ENCODE data around the gene HS1BP3.

The HS1BP3 gene

DNA sequence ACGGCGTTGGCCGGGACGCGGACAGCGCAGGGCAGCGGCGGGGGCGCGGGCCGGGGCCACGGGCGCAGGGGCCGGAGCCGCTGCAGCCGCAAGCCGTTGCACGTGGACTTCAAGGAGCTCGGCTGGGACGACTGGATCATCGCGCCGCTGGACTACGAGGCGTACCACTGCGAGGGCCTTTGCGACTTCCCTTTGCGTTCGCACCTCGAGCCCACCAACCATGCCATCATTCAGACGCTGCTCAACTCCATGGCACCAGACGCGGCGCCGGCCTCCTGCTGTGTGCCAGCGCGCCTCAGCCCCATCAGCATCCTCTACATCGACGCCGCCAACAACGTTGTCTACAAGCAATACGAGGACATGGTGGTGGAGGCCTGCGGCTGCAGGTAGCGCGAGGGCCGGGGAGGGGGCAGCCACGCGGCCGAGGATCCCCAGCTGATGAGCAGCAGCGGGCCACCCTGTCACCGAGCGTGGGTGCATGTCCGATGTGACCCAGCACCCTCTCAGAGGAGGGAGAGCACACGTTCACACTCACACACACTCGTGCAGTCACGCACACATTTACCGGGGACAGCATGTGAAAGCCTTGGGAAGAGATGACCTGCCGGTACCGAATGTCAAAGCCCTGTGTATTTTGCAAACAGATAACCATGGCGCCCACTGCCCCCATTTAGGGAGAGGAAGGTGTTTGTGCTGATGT lies 20.3 kb upstream of the HS1BP3 start:
- Mint-ChIP-seq H3K36me3 (peaks cover 0 to 8% of the 10 kb centered on the region in 2 donors), H3K4me3 (peak overlapping the region; percentile 35 to 52), H3K9me3 (no peaks in the 10 kb centered on the region), H3K27me3 (peaks cover 43 to 65% of the 10 kb centered on the region in 2 donors), H3K4me1 (peaks cover 42 to 72% of the 10 kb centered on the region in 2 donors), H3K27ac (peak overlapping the region; percentile 51)
- ATAC-seq (replicated peaks) = no peak
- DNase-seq = no peak

DNA sequence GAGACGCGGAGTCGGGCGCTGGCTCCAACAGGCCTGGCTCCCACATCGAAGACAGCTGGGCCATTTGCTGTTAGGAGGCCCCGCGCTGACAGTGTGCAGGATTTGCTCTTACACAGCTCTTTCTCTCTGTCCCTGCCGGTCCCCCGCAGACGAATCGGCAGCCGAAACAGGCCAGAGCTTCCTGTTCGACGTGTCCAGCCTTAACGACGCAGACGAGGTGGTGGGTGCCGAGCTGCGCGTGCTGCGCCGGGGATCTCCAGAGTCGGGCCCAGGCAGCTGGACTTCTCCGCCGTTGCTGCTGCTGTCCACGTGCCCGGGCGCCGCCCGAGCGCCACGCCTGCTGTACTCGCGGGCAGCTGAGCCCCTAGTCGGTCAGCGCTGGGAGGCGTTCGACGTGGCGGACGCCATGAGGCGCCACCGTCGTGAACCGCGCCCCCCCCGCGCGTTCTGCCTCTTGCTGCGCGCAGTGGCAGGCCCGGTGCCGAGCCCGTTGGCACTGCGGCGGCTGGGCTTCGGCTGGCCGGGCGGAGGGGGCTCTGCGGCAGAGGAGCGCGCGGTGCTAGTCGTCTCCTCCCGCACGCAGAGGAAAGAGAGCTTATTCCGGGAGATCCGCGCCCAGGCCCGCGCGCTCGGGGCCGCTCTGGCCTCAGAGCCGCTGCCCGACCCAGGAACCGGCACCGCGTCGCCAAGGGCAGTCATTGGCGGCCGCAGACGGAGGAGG lies 19.6 kb upstream of the HS1BP3 start:
- H3K4me1 Mint-ChIP-seq = peaks cover 40 to 72% of the 10 kb centered on the region in 2 donors
- no peak for DNase-seq
- peak overlapping the region; percentile 37 for H3K27ac Mint-ChIP-seq
- H3K36me3 Mint-ChIP-seq = peaks cover 0 to 3% of the 10 kb centered on the region in 2 donors
- peaks cover 44 to 72% of the 10 kb centered on the region in 2 donors for H3K27me3 Mint-ChIP-seq
- peak overlapping the region; percentile 4 to 30 for H3K4me3 Mint-ChIP-seq
- ATAC-seq (replicated peaks) = no peak
- H3K9me3 Mint-ChIP-seq = no peaks in the 10 kb centered on the region

DNA sequence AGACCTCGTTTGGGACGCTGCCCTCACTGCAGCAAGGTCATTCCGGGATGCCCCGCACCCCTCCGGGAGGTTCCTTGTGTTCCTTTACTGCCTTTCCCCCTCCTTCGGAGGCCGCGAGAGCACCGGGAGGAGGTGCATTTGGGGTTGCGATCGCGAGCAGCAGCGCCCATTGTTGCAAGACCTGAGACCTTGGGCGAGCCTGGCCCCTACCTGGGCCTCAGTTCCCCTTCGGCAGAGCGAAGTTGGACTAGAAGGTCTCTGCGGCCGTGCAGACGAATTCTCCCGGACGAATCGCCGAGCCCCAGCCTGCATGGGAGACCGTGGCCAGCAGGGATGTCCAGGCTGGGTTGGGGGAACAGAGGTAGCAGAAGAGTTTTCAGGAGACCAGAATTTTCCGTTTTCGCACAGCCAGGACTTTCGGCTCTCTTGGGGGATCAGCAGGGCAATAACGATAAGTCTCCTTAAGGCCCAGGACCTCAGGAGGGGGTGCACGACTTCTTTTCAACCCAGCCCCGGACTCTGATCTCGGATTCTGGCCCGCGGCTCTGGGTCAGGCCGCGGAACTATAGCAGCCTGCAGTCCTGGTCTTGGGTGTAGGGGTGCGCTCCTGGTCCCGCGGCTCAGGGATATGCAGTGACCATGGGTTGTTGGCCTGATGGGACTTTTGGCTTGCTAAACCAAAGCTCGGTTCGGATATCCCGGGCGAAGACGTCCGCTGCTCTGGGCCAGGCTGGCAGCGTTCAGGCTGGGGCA lies 18.8 kb upstream of the HS1BP3 start:
- peaks cover 40 to 72% of the 10 kb centered on the region in 2 donors for H3K4me1 Mint-ChIP-seq
- DNase-seq (no peak), ATAC-seq (replicated peaks) (no peak)
- no peaks in the 10 kb centered on the region for H3K9me3 Mint-ChIP-seq
- H3K27ac Mint-ChIP-seq = peak overlapping the region; percentile 37
- H3K27me3 Mint-ChIP-seq = peaks cover 50 to 79% of the 10 kb centered on the region in 2 donors
- H3K4me3 Mint-ChIP-seq = peak overlapping the region; percentile 29 to 50
- H3K36me3 Mint-ChIP-seq = peaks cover 0 to 3% of the 10 kb centered on the region in 2 donors

DNA sequence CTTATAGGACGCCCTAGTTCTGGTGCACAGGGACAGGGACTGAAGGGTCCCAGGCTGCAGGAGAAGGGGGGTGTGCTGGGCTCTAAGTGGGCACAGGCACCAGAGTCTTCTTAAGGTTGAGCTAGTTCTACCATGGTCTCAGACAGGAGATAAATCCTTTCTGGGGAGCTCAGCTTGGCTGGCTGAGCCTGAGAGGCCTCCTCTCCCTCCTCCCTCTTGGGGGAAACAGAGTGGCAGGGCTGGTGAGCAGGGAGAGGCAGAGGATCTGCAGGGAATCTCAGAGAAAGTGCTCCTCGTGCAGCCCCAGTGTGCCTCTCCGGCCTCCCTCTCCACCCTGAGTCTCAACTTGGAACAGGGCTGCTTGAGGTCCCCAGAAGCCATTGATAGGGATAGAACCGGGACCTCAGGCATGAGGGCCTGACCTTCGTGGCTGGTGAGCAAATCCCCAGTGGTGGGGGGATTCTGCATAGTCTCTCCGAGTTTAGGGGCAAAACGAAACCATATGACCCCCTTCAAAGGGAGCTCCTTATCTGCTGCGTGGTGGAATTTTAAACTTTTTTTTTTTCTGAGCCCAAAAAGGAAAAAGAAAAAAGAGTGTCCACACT lies 18.1 kb upstream of the HS1BP3 start:
- Mint-ChIP-seq H3K27me3 (peaks cover 57 to 87% of the 10 kb centered on the region in 2 donors), H3K4me3 (peak overlapping the region in 1 of 2 donors; percentile 50), H3K9me3 (no peaks in the 10 kb centered on the region), H3K36me3 (peaks cover 0 to 3% of the 10 kb centered on the region in 2 donors), H3K4me1 (peaks cover 39 to 71% of the 10 kb centered on the region in 2 donors), H3K27ac (no peak overlapping the region)
- no peak for ATAC-seq (replicated peaks)
- no peak for DNase-seq

DNA sequence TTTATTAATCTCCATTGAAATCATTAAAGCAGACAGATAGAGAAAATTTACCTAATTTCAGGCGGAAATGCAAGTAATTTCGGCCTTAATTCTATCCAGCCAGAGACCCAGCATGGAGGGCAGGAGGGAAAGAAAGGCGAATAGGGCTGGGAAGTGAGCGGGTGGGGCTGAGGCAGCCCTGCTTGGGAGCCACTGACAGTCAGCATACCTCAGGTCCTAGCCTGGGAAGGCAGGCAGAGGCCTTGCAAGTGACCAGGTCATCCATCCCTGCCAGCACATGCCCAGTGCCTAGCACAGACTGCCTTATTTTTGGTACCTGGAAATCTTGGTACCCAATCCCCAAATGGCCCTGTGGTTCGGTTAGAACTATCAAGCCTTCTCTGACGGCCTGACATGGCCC lies 17.6 kb upstream of the HS1BP3 start:
- no peak overlapping the region for H3K4me3 Mint-ChIP-seq
- no peaks in the 10 kb centered on the region for H3K9me3 Mint-ChIP-seq
- H3K36me3 Mint-ChIP-seq = peaks cover 0 to 3% of the 10 kb centered on the region in 2 donors
- ATAC-seq (replicated peaks) (no peak), DNase-seq (no peak)
- peaks cover 59 to 92% of the 10 kb centered on the region in 2 donors for H3K27me3 Mint-ChIP-seq
- peaks cover 39 to 71% of the 10 kb centered on the region in 2 donors for H3K4me1 Mint-ChIP-seq
- no peak overlapping the region for H3K27ac Mint-ChIP-seq

DNA sequence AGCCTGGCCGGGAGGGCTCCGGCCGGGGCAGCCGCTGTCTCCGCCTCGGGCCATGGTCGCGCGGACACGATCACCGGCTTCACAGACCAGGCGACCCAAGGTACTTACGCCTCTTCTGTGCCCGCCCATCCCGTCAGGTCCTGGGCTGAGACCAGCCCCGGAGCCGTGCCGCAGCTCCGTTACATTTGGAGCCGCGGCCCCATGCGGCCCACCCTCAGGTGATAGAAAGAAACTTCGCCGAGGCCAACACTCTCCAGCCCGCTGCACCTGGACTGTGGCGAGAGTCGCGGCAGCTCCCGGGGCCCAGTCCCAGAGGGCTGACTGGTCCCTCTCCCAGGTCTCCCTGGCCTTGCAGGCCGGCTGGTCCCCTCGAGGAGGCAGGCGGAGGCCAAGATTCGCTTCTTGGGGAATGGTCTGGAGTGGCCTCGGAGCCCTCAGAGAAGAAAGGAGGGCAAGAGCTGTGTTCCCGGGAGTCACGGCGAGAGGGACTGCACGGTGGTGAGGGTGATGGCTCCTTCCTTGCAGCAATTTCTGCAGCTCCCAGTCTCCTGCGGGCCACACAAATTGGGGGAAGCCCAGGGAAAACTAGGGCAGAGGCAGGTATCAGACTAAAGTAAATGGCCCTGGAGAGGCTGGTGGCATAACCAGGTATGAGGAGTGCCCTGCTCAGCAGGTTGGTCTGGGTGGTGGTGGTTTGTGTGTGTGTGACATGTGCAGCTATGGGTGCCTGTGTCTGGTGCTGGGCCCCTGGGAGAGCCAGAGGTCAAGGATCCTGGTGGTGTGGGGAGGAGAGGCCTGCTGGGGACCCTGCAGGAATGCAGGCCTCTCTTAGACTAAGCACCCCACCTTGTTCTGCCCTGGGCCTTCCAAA lies 16.9 kb upstream of the HS1BP3 start:
- Mint-ChIP-seq H3K27me3 (peaks cover 59 to 89% of the 10 kb centered on the region in 2 donors), H3K9me3 (no peaks in the 10 kb centered on the region), H3K27ac (no peak overlapping the region), H3K36me3 (peaks cover 0 to 3% of the 10 kb centered on the region in 2 donors), H3K4me3 (peak overlapping the region; percentile 39 to 57), H3K4me1 (peaks cover 39 to 71% of the 10 kb centered on the region in 2 donors)
- ATAC-seq (replicated peaks) = no peak
- DNase-seq = no peak

DNA sequence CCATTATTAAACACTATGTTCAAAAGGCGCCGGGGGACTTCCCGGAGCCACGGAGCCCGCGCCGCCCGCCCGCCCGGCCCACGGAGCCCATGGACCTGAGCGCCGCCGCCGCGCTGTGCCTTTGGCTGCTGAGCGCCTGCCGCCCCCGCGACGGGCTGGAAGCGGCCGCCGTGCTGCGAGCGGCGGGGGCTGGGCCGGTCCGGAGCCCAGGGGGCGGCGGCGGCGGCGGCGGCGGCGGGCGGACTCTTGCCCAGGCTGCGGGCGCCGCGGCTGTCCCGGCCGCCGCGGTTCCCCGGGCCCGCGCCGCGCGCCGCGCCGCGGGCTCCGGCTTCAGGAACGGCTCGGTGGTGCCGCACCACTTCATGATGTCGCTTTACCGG lies 16.2 kb upstream of the HS1BP3 start:
- Mint-ChIP-seq H3K4me3 (peak overlapping the region; percentile 39 to 57), H3K36me3 (peaks cover 0 to 3% of the 10 kb centered on the region in 2 donors), H3K4me1 (peaks cover 38 to 66% of the 10 kb centered on the region in 2 donors), H3K9me3 (no peaks in the 10 kb centered on the region), H3K27me3 (peaks cover 60 to 89% of the 10 kb centered on the region in 2 donors), H3K27ac (no peak overlapping the region)
- DNase-seq (no peak), ATAC-seq (replicated peaks) (peak; percentile 33 to 34)

DNA sequence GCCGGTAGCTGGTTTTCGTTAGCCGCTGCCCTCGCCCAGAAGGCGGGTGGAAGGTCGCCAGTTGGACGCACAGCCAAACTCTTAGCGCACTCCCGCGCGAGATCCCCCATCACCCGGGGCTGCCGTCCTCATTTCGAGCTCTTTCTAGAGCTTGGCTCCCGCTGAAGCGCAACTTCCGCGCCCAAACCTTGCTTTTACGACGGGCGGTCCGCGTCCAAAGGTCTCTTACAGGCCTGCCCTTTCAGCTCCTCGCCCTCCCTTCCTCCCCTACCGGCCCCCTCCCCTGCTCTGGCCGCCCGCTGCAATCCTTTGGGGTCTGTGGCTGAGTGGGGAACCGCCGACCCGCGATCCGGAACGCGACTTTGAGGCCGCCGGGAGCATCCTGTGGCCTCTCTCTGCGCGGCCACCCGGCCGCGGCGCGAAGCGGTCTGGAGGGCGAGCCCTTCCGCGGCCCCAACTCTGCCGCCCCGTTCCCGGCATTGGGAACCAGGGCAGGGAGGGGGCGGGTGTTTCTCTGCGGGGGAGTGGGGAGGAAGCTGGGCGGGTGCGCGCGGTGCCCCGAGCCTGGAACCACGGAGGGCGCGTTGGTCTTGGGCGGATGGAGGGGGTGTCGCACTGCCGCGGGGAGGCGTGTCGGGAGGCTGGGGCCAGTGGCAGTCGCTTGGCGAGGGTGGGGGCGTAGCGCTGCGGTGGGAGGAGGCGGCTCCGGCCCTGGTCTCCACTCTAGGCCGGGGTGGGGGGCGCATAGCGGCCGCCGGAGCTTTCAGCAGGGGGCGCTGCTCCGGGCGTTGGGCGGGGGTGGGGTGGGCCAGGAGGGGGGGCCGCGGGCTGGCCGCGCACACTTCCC lies 15.6 kb upstream of the HS1BP3 start, which contains the start of gene GDF7:
GDF7 (plus strand) TSS at position 841 of the 847 bp plus-strand sequence. CDS start 96 bp downstream, outside the sequence.
- Mint-ChIP-seq H3K4me1 (peaks cover 36 to 64% of the 10 kb centered on the region in 2 donors), H3K27ac (peak within 1 kb of the TSS; percentile 84), H3K4me3 (peak within 1 kb of the TSS; percentile 84 to 88), H3K9me3 (no peaks in the 10 kb centered on the region), H3K27me3 (peaks cover 63 to 89% of the 10 kb centered on the region in 2 donors), H3K36me3 (peaks cover 0 to 3% of the 10 kb centered on the region in 2 donors)
- ATAC-seq (replicated peaks) (peak; percentile 44 to 45), DNase-seq (no peak)

DNA sequence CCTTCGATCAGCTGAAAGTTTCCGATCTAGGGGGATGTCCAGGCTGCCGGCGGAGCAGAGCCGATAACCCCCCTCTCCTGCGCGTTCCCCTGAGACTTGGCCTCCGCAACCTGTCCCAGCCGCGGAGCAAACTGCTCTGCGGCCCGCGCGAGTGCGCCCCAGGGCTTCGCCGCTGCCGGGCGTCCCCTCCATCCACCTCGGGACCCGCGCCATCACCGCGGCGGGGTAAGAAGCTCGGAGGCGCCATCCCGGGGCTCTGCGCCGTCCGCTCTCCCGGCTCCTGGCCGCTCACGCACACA lies 15.1 kb upstream of the HS1BP3 start:
- Mint-ChIP-seq H3K4me1 (peaks cover 31 to 60% of the 10 kb centered on the region in 2 donors), H3K27me3 (peaks cover 61 to 89% of the 10 kb centered on the region in 2 donors), H3K9me3 (no peaks in the 10 kb centered on the region), H3K27ac (peak overlapping the region; percentile 84), H3K36me3 (no peaks in the 10 kb centered on the region), H3K4me3 (peak overlapping the region; percentile 84 to 88)
- ATAC-seq (replicated peaks) (peak; percentile 2 to 11), DNase-seq (no peak)

DNA sequence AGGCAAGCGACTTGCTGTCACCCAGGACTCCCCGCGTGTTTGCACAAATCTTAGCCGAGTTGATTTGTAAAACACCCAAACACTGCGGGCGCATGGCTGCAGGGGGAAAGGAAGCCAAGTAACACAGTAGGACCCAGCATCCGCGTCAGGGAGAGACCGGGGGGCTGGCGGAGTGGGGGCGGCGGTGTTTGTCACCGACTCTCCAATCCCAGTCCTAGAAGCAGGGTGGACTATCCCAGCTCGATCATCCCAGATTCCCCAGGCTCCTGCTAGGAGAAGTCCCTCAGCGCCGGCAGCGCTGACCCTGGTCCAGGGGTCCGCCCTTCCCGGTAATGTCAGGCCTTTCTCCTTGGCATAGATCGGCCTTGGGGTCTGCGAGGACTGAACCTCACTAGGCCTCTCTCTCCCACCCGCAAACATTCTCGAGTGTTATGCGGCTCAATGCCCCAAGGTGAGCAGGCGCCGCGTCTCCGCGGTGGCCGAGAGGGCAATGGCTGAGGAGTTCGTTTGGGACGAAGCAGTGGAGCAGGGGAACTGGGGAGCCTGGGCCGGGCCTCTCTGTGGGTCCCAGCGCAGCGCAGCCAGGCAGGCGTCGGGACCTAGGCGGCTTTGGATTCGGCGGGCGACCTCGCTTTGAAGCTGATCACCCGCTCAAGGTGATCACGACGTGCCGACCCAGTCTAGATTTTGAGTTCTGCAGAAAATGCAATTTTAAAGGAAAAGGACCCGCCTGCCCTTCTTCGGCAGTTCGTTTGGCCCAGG lies 14.5 kb upstream of the HS1BP3 start:
- Mint-ChIP-seq H3K4me3 (peak overlapping the region; percentile 84 to 88), H3K9me3 (no peaks in the 10 kb centered on the region), H3K27ac (peak overlapping the region; percentile 84), H3K36me3 (no peaks in the 10 kb centered on the region), H3K4me1 (peaks cover 30 to 55% of the 10 kb centered on the region in 2 donors), H3K27me3 (peaks cover 64 to 90% of the 10 kb centered on the region in 2 donors)
- ATAC-seq (replicated peaks) (no peak), DNase-seq (no peak)

DNA sequence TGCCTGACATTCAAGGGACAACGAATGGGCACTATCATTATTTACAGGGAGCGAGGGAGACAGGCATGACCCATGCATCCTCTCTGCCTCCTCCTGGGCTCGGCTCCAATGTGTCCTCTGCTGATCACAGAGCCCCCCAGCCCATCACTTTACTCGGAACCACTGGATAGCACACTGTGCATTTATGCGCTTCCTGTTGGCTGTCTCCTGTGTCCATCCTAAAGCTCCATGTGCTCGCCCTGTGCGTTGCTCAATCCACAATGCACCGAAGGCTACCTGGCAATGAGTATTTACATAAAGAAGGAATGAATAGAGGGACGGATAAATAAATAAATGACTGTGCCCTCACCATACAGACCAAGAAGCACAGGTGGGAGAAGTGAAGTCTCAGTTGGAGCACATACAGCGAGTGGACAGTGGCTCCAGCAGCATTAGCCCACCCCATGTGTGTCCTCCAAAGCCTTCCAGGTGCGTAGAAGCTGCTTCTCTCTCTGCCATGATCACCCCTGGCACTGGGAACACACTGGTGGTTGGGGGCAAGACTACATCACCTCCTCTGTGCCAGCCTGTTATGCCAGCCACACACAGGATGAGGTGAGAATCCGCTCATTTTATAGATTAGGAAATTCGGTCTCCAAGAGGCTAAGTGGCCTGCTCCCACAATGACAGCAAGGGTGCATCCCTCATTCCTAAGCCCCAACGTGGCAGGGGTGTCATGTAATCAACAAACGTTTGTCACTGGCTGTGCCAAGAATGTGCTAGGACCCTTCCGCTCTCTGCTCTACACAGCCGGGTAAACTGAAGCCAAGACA lies 13.7 kb upstream of the HS1BP3 start:
- Mint-ChIP-seq H3K36me3 (no peaks in the 10 kb centered on the region), H3K4me3 (peak overlapping the region in 1 of 2 donors; percentile 33), H3K9me3 (no peaks in the 10 kb centered on the region), H3K4me1 (peaks cover 26 to 47% of the 10 kb centered on the region in 2 donors), H3K27me3 (peaks cover 60 to 86% of the 10 kb centered on the region in 2 donors), H3K27ac (no peak overlapping the region)
- DNase-seq = no peak
- no peak for ATAC-seq (replicated peaks)

All from stimulated activated naive B cell treated with anti-CD40 and anti-IgM and Interleukin-4, amounts not matched to agents 10 μg/mL and 1 μg/mL and 100 μg/mL, for 72 hours (primary cell).